AG04450 (cell line): Measurements from ENCODE around the gene PTCH2. TPM values are rescaled to one million over a fixed set of nuclear protein-coding genes. Genes with fewer than 3 reads are reported as not detected.
"Not testable (repeated sequence)": the region's sequence is repeated elsewhere in the genome, so short reads cannot be mapped to it uniquely, and the experiment has no call there.

Experiments
- CTCF ChIA-PET: fragments of 300-600, 350-600 bp; formaldehyde crosslinking; extraction: SDS; loops from one replicate; lab custom pipeline; 2022; ENCODE audit warnings: antibody characterized with exemption, inconsistent platforms; lab: Charles Lee
- POLR2A ChIA-PET: fragments of 350-600 bp; formaldehyde crosslinking; extraction: SDS; loops from one replicate; lab custom pipeline; 2021; ENCODE audit warnings: antibody characterized with exemption, inconsistent platforms; lab: Yijun Ruan, JAX
- DNase-seq: peaks from one replicate; pipeline ENCODE4 v3.0.0-alpha.2; 2011; ENCODE audit warnings: low read depth, low spot score
- H3K27ac ChIP-seq: one replicate; pipeline ENCODE4 v1.5.1; 2012; ENCODE audit warnings: low read depth, low read length, control low read depth
- H3K27me3 ChIP-seq: one replicate; pipeline ENCODE4 v1.6.0; 2012; ENCODE audit warnings: low read length; ENCODE audit not compliant: control insufficient read depth, insufficient read depth
- H3K4me3 ChIP-seq: 2 replicates; pipeline ENCODE4 v1.5.1; 2011; ENCODE audit warnings: mild to moderate bottlenecking, low read depth, low read length, control low read depth
- H3K9me3 ChIP-seq: 2 replicates; pipeline ENCODE4 v1.5.1; 2012; ENCODE audit warnings: low read length; ENCODE audit not compliant: control insufficient read depth, insufficient read depth
- CTCF ChIP-seq: IDR thresholded peaks from 2 replicates; pipeline ENCODE4 v1.5.1; 2011; ENCODE audit warnings: low read depth, low read length, control low read depth, inconsistent platforms
- polyA plus RNA-seq: library from polyadenylated mRNA; depleted of rRNA; stranded (reverse); fragments of >200 nt; gene quantifications from 2 replicates; pipeline ENCODE4 v1.2.3, GENCODE V29; 2011

Gene PTCH2
- polyA plus RNA-seq, 1 experiment, result 0.20 TPM

- ChIA-PET CTCF (interaction anchor here (0.9 to 1.3 kb wide), 4 partner anchors 10 to 216 kb away, joined by 3 to 5 read pairs (median 4); partner anchors contain the start of gene BTBD19), POLR2A (interaction anchor here (2.2 to 2.9 kb wide), 2 partner anchors 20 to 23 kb away, joined by 23 to 81 read pairs; partner anchors contain the start of gene RPS8)
Observed at GRCh38 chr1:44798481-44799365, 44.3 kb downstream of the PTCH2 start.

GRCh38 chr1:44797886-44798285, 45.2 kb downstream of the PTCH2 start:
- H3K27ac ChIP-seq, H3K4me3 ChIP-seq, POLR2A ChIA-PET, DNase-seq, H3K9me3 ChIP-seq, H3K27me3 ChIP-seq: not testable (repeated sequence)
- CTCF ChIA-PET, result interaction anchor here (0.6 kb wide), 2 partner anchors 10 to 65 kb away, joined by 3 read pairs; partner anchors contain the start of gene BTBD19

More at GRCh38 chr1:44798481-44799365, 44.3 kb downstream of the PTCH2 start:
- no peaks in the 10 kb centered on the region; the same call in 1 of the 2 replicates for H3K9me3 ChIP-seq
- no peak for DNase-seq
- no peak for TF ChIP-seq CTCF
- no peaks in the 10 kb centered on the region for H3K27me3 ChIP-seq
- no peak overlapping the region for H3K4me3 ChIP-seq
- no peak overlapping the region for H3K27ac ChIP-seq

GRCh38 chr1:44792736-44793502, 50.1 kb downstream of the PTCH2 start:
- POLR2A ChIA-PET, result interaction anchor here (1.1 to 2.5 kb wide), 3 partner anchors 17 to 28 kb away, joined by 3 to 10 read pairs (median 5); partner anchors contain the start of gene RPS8
- TF ChIP-seq CTCF, result no peak
- Histone ChIP-seq H3K4me3 (no peak overlapping the region), H3K27ac (no peak overlapping the region), H3K9me3 (no peaks in the 10 kb centered on the region), H3K27me3 (no peaks in the 10 kb centered on the region)
- no peak for DNase-seq
- CTCF ChIA-PET, result interaction anchor here (0.7 to 1.6 kb wide), 4 partner anchors 14 to 510 kb away, joined by 3 to 12 read pairs (median 4); partner anchors contain the start of genes BTBD19, DYNLT4 and UROD

- ChIA-PET POLR2A (interaction anchor here (0.6 to 2.5 kb wide), 5 partner anchors 9 to 792 kb away, joined by 3 to 10 read pairs (median 3); partner anchors contain the start of gene RPS8), CTCF (interaction anchor here (0.7 to 1.5 kb wide), 4 partner anchors 9 to 61 kb away, joined by 3 to 4 read pairs (median 4); partner anchors contain the start of genes PLK3 and RNU5D-1)
- no peak for DNase-seq
- no peaks in the 10 kb centered on the region for H3K27me3 ChIP-seq
- H3K27ac ChIP-seq, result no peak overlapping the region
- no peaks in the 10 kb centered on the region; the same call in 1 of the 2 replicates for H3K9me3 ChIP-seq
- H3K4me3 ChIP-seq, result no peak overlapping the region
- no peak for TF ChIP-seq CTCF
Observed at GRCh38 chr1:44790968-44791801, 51.9 kb downstream of the PTCH2 start.
